DND-41 (cell line): Measurements from ENCODE around the gene OR52I1.

Experiments used
- ATAC-seq: fragments of 200-7000 bp; cut with Tn5 transposase; 3 replicates; pipeline ENCODE4 v1.9.1; 2021; ENCODE audit warnings: low read depth; ENCODE audit not compliant: insufficient read depth
- DNase-seq: peaks from one replicate; pipeline ENCODE4 v3.0.0-alpha.2; 2020
- H2AFZ ChIP-seq: 2 replicates; pipeline ENCODE4 v1.6.0; 2012; ENCODE audit warnings: low read depth, low read length
- H3K27ac ChIP-seq: 2 replicates; pipeline ENCODE4 v1.5.1; 2012; ENCODE audit warnings: low read length, inconsistent platforms
- H3K27me3 ChIP-seq: fragments of 200-600 bp; sonication (generic); 2 replicates; pipeline ENCODE4 v1.6.0; 2012; ENCODE audit warnings: low read length, mild to moderate bottlenecking, inconsistent platforms; ENCODE audit not compliant: insufficient read depth, poor library complexity
- H3K36me3 ChIP-seq: 2 replicates; pipeline ENCODE4 v1.5.1; 2012; ENCODE audit warnings: low read length, inconsistent platforms; ENCODE audit not compliant: insufficient read depth
- H3K4me1 ChIP-seq: 2 replicates; pipeline ENCODE4 v1.5.1; 2012; ENCODE audit warnings: mild to moderate bottlenecking, low read length; ENCODE audit not compliant: insufficient read depth
- H3K4me2 ChIP-seq: 2 replicates; pipeline ENCODE4 v1.6.0; 2012; ENCODE audit warnings: mild to moderate bottlenecking, moderate library complexity, low read length, inconsistent platforms; ENCODE audit not compliant: insufficient read depth
- H3K4me3 ChIP-seq, 2 experiments: fragments of 200-600 bp in 1 of 2; shearing (Covaris generic) in 1 of 2; 2 replicates each; pipeline ENCODE4 v1.5.1; 2012 to 2016; ENCODE audit warnings: inconsistent platforms in 2 of 2, low read length in 2 of 2, mild to moderate bottlenecking in 2 of 2, low read depth in 1 of 2, moderate library complexity in 1 of 2
- H3K79me2 ChIP-seq: 2 replicates; pipeline ENCODE4 v1.6.0; 2012; ENCODE audit warnings: low read length, inconsistent platforms; ENCODE audit not compliant: insufficient read depth
- H3K9ac ChIP-seq: 2 replicates; pipeline ENCODE4 v1.6.0; 2012; ENCODE audit warnings: low read depth, mild to moderate bottlenecking, inconsistent platforms, low read length, moderate library complexity
- H3K9me3 ChIP-seq: 2 replicates; pipeline ENCODE4 v1.5.1; 2012; ENCODE audit warnings: low read length, moderate library complexity, mild to moderate bottlenecking, inconsistent platforms; ENCODE audit not compliant: insufficient read depth, severe bottlenecking
- H4K20me1 ChIP-seq: 2 replicates; pipeline ENCODE4 v1.6.0; 2012; ENCODE audit warnings: low read length; ENCODE audit not compliant: insufficient read depth
- EZH2 ChIP-seq: IDR thresholded peaks from 3 replicates; pipeline ENCODE4 v1.6.1; 2012; ENCODE audit warnings: borderline replicate concordance, low read depth, mild to moderate bottlenecking, moderate library complexity, low read length, inconsistent platforms; ENCODE audit not compliant: severe bottlenecking
- TF ChIP-seq, protein P1 (sequence below): IDR thresholded peaks from 2 replicates; pipeline ENCODE4 v1.5.1; 2012; ENCODE audit warnings: borderline replicate concordance, low read length, moderate library complexity, mild to moderate bottlenecking; ENCODE audit not compliant: poor library complexity, severe bottlenecking; ENCODE audit errors: extremely low read depth

Gene OR52I1

DNA sequence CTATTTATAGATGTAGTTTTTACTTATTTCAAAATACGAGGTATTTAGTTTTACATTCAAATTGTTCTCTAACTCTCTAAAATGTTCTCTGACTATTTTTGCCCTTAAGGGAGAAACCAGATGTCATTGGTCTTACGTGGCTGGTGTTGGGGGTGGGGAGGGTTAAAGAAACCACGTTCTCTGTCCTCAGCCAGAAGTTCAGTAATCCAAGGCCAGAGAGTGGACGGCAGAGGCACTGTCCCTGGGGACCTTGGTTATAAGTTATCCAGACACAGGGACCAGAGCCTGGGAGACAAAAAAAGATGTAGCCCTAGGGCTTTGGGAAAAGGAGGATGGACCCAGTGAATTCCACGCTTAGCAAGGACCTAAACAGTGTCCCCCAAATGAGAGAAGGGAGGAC is 49.2 kb downstream of the OR52I1 start:
- no peak for TF ChIP-seq EZH2
- TF ChIP-seq, protein P1, sequence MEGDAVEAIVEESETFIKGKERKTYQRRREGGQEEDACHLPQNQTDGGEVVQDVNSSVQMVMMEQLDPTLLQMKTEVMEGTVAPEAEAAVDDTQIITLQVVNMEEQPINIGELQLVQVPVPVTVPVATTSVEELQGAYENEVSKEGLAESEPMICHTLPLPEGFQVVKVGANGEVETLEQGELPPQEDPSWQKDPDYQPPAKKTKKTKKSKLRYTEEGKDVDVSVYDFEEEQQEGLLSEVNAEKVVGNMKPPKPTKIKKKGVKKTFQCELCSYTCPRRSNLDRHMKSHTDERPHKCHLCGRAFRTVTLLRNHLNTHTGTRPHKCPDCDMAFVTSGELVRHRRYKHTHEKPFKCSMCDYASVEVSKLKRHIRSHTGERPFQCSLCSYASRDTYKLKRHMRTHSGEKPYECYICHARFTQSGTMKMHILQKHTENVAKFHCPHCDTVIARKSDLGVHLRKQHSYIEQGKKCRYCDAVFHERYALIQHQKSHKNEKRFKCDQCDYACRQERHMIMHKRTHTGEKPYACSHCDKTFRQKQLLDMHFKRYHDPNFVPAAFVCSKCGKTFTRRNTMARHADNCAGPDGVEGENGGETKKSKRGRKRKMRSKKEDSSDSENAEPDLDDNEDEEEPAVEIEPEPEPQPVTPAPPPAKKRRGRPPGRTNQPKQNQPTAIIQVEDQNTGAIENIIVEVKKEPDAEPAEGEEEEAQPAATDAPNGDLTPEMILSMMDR = no peak

DNA sequence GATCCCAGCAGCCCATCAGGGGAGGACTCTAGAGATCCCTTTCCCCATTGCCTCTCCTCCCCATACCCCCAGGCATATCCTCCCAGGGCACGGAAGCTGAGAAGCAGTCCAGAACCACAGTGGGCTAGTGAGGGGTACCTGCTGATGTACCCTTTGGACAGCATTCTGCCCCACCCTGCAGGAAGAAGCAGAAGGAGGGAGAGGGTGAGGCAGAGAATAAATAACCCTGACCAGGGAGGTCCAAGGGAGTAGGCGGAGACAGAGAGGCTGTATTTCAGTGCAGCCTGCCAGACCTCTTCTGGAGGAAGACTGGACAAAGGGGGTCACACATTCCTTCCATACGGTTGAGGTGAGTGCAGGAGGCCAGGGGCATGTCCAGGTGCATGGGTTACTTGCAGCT is 49.8 kb downstream of the OR52I1 start, which contains the start of gene OR51E1:
OR51E1 (plus strand) TSS at position 301 of the 400 bp plus-strand sequence. CDS start 8,545 bp downstream, outside the sequence.
- Histone ChIP-seq H4K20me1 (no peaks in the 10 kb centered on the region), H3K9me3 (no peaks in the 10 kb centered on the region), H3K36me3 (no peaks in the 10 kb centered on the region), H3K4me1 (no peaks in the 10 kb centered on the region), H3K79me2 (no peaks in the 10 kb centered on the region), H3K27ac (no peak within 1 kb of the TSS), H3K27me3 (peaks cover 15% of the 10 kb centered on the region), H2AFZ (no peak within 1 kb of the TSS), H3K4me2 (no peak within 1 kb of the TSS), H3K9ac (no peak within 1 kb of the TSS), H3K4me3 (no peak within 1 kb of the TSS)
- TF ChIP-seq EZH2 = no peak
- TF ChIP-seq, protein P1 = no peak
- ATAC-seq (no peak), DNase-seq (no peak)

More for the DNA sequence above, 49.2 kb downstream of the OR52I1 start:
- Histone ChIP-seq H3K4me2 (no peak overlapping the region), H4K20me1 (no peaks in the 10 kb centered on the region), H3K4me3 (no peak overlapping the region), H3K36me3 (no peaks in the 10 kb centered on the region), H3K27me3 (peaks cover 15% of the 10 kb centered on the region), H3K9ac (no peak overlapping the region), H3K27ac (no peak overlapping the region), H3K79me2 (no peaks in the 10 kb centered on the region), H3K4me1 (no peaks in the 10 kb centered on the region), H3K9me3 (no peaks in the 10 kb centered on the region), H2AFZ (no peak overlapping the region)
- DNase-seq (no peak), ATAC-seq (no peak)

DNA sequence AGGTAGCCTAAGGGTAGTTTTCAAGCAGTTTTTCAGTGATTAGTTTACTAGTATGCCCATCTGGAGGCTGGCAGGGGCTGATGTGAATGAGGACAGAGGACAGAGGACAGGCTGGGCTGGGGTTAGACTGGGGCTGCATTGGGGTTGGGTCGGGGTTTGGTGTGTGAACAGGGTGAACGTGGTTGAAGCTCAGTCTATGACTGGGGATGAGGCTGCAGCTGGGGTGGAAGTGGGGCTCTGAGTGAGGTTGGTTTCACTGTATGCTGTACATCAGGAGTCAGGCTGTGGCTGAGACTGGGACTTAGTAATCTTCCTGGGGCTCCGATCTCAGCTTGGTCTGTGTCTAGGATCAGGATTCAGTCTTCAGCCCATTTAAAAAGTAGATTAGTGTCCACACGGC is 50.4 kb downstream of the OR52I1 start:
- Histone ChIP-seq H3K4me2 (no peak overlapping the region), H2AFZ (no peak overlapping the region), H3K9me3 (no peaks in the 10 kb centered on the region), H3K9ac (no peak overlapping the region), H3K36me3 (no peaks in the 10 kb centered on the region), H4K20me1 (no peaks in the 10 kb centered on the region), H3K27me3 (peaks cover 15% of the 10 kb centered on the region), H3K79me2 (no peaks in the 10 kb centered on the region), H3K4me3 (no peak overlapping the region), H3K4me1 (no peaks in the 10 kb centered on the region), H3K27ac (no peak overlapping the region)
- TF ChIP-seq, protein P1 = no peak
- no peak for TF ChIP-seq EZH2
- DNase-seq (no peak), ATAC-seq (no peak)
